ENCODE results near the gene POU4F3. TPM values are rescaled to one million over a fixed set of nuclear protein-coding genes. Genes with fewer than 3 reads are reported as not detected.

The POU4F3 gene
- total and polyA plus RNA-seq, 2 of the 8 experiments (the other 6 are each of a cell fraction or from before 2014, with no cell fraction given): 0.09 TPM; not detected in 1

DNA sequence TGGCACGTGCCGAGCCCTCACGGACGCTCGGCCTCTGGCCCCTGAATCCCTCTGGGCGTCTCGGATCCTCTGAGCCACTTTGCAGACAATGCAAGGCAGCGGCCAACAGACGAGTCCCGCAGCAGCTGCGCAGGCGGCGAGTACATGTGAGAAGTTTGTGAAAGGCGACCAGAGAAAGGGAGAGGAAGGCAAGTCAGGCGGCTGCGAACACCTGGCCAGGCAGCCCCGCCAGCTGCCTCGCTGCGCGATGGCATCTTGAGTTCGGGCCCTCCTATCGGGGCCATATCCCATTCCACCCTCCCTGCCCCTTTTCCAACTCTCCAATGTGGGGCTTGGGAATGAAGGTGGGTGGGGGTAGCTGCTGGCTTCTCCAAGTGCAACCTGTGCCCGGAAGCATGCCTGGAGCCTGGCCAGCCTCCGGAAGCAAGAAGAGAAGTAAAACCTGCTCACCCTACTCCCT is 4.5 kb upstream of the POU4F3 start (continued):
- TF ChIP-seq RAD21 (IDR thresholded peaks at IDR 0.05 in 1 of 2, conservative IDR thresholded peaks at IDR 0.05 in 1 of 2; ENCODE audit: low read depth in 2 of 2, low read length in 2 of 2) (no peak), CREB1 (IDR thresholded peaks at IDR 0.05) (no peak), NRF1 (IDR thresholded peaks at IDR 0.05; ENCODE audit: low read depth, low read length) (0 out of 2 replicates have a peak, but pooled peaks have one; percentile 17), CBX5 (IDR thresholded peaks at IDR 0.05; ENCODE audit: low read depth, low read length) (no peak), POLR2A (IDR thresholded peaks at IDR 0.05; ENCODE audit: control extremely low read depth in 1 of 2, low read depth in 2 of 2, low read length in 2 of 2) (no peak), PHF8 (conservative IDR thresholded peaks at IDR 0.05; ENCODE audit: low read depth, low read length) (no peak), CBX8 (IDR thresholded peaks at IDR 0.05; ENCODE audit: borderline replicate concordance, low read depth, low read length) (no peak), ASH2L (IDR thresholded peaks at IDR 0.05; ENCODE audit: low read length) (peak; percentile 60), YY1 (IDR thresholded peaks at IDR 0.05; ENCODE audit: low read depth, low read length) (no peak), CHD2 (IDR thresholded peaks at IDR 0.05; ENCODE audit: low read length) (no peak), CHD1 (IDR thresholded peaks at IDR 0.05; ENCODE audit: low read depth, low read length) (no peak), SP2 (IDR thresholded peaks at IDR 0.05; ENCODE audit: low read length) (no peak), MAFK (IDR thresholded peaks at IDR 0.05; ENCODE audit: low read depth, low read length) (no peak), KDM4A (IDR thresholded peaks at IDR 0.05; ENCODE audit: low read depth, low read length, severe bottlenecking) (peak; percentile 30)

Data from H1 (cell line).